HepG2 (cell line): ENCODE data around the gene ANKS1A. TPM values are rescaled to one million over a fixed set of nuclear protein-coding genes. Genes with fewer than 3 reads are reported as not detected.

Experiments used
- ATAC-seq: fragments of 200-7000 bp; cut with Tn5 transposase; 3 replicates; pipeline ENCODE4 v1.9.1; 2020; ENCODE audit warnings: mild to moderate bottlenecking, moderate library complexity
- BruUV-seq: library from RNA; stranded (reverse); fragments of 400-500 nt; replicated peaks from 2 replicates; lab custom pipeline; 2021; lab: Mats Ljungman, UMichigan
- CTCF ChIA-PET: fragments of 300-600 bp; formaldehyde crosslinking; extraction: SDS; loops from one replicate; lab custom pipeline; 2021; ENCODE audit warnings: low total read pairs, inconsistent platforms, low intra/inter-chr PET ratio; lab: Yijun Ruan, JAX
- POLR2A ChIA-PET: fragments of 350-600 bp; sonication (Branson Sonifier 250); formaldehyde crosslinking; loops from one replicate; lab custom pipeline; 2020; ENCODE audit warnings: antibody characterized with exemption, inconsistent platforms; lab: Yijun Ruan, JAX
- DNase-seq: peaks from one replicate; pipeline ENCODE4 v3.0.0-alpha.2; 2015; ENCODE audit warnings: low spot score
- FAIRE-seq: peaks from 3 replicates; lab custom pipeline; 2011; peaks lifted over from hg19 to GRCh38; lab: Jason Lieb, UNC
- H2AFZ ChIP-seq: one replicate; pipeline ENCODE4 v1.6.1; 2011; ENCODE audit warnings: low read length, inconsistent platforms
- H3K27ac ChIP-seq: fragments of 300-600 bp; 3 replicates; pipeline ENCODE4 v1.8.0; 2011; ENCODE audit warnings: mixed run types, mild to moderate bottlenecking, mixed read lengths, low read length, inconsistent platforms; ENCODE audit not compliant: insufficient read depth; ENCODE audit errors: extremely low read length
- H3K27me3 ChIP-seq, 2 experiments: fragments of 200-600 bp in 1 of 2; 2 replicates in 1 of 2; 3 replicates in 1 of 2; pipeline versions ENCODE4 v1.6.0 to v1.8.0; 2011; ENCODE audit warnings: low read length in 2 of 2, mild to moderate bottlenecking in 2 of 2, moderate library complexity in 2 of 2, inconsistent platforms in 1 of 2; ENCODE audit not compliant: insufficient read depth in 2 of 2, control insufficient read depth in 1 of 2
- H3K36me3 ChIP-seq, 2 experiments: fragments of 200-600 bp in 1 of 2; replicated peaks in 1 of 2; 2 replicates in 1 of 2; 3 replicates in 1 of 2; pipeline versions ENCODE4 v1.5.1 to v1.8.0; 2011; ENCODE audit warnings: low read length in 2 of 2, inconsistent platforms in 1 of 2; ENCODE audit not compliant: insufficient read depth in 2 of 2, control insufficient read depth in 1 of 2
- H3K4me1 ChIP-seq: 2 replicates; pipeline ENCODE4 v1.5.1; 2012; ENCODE audit warnings: low read length, inconsistent platforms; ENCODE audit not compliant: insufficient read depth
- H3K4me2 ChIP-seq: 2 replicates; pipeline ENCODE4 v1.6.0; 2011; ENCODE audit warnings: low read depth, low read length, inconsistent platforms
- H3K4me3 ChIP-seq, 3 experiments: fragments of 200-600 bp in 1 of 3; sonication (generic), shearing (Covaris generic) in 1 of 3; replicated peaks in 1 of 3; 2 replicates each; pipeline ENCODE4 v1.5.1; 2011 to 2016; ENCODE audit warnings: low read length in 3 of 3, inconsistent platforms in 2 of 3, low read depth in 2 of 3, mild to moderate bottlenecking in 2 of 3, control low read depth in 1 of 3, mixed read lengths in 1 of 3; ENCODE audit not compliant: insufficient read depth in 1 of 3
- H3K79me2 ChIP-seq: one replicate; pipeline ENCODE4 v1.6.1; 2011; ENCODE audit warnings: low read length, inconsistent platforms; ENCODE audit not compliant: insufficient read depth
- H3K9ac ChIP-seq: 2 replicates; pipeline ENCODE4 v1.6.0; 2011; ENCODE audit warnings: mild to moderate bottlenecking, low read depth, low read length, inconsistent platforms; ENCODE audit not compliant: insufficient read depth
- H3K9me3 ChIP-seq: 2 replicates; pipeline ENCODE4 v1.5.1; 2012; ENCODE audit warnings: mild to moderate bottlenecking, low read length
- H4K20me1 ChIP-seq: 2 replicates; pipeline ENCODE4 v1.6.0; 2011; ENCODE audit warnings: inconsistent platforms, mild to moderate bottlenecking, low read length, moderate library complexity; ENCODE audit not compliant: insufficient read depth
- AKNA ChIP-seq: sonication (generic); formaldehyde crosslinking; IDR thresholded peaks from 2 replicates; pipeline ENCODE4 v1.4.0; 2020; ENCODE audit warnings: missing genetic modification reagents, borderline replicate concordance
- CCDC6 ChIP-seq: sonication (generic); formaldehyde crosslinking; IDR thresholded peaks from 2 replicates; pipeline ENCODE4 v1.8.1; 2022; ENCODE audit warnings: mild to moderate bottlenecking, missing genetic modification reagents, moderate library complexity
- CHD4 ChIP-seq: fragments of 200-600 bp; sonication (generic); IDR thresholded peaks from 2 replicates; pipeline ENCODE4 v1.7.0; 2017; ENCODE audit warnings: mild to moderate bottlenecking, low read length, borderline replicate concordance
- GRHL1 ChIP-seq: sonication (generic); formaldehyde crosslinking; conservative IDR thresholded peaks from 2 replicates; pipeline ENCODE4 v1.8.0; 2022; ENCODE audit warnings: missing genetic modification reagents
- HOXA5 ChIP-seq: sonication (generic); formaldehyde crosslinking; IDR thresholded peaks from 2 replicates; pipeline ENCODE4 v1.4.0; 2020; ENCODE audit warnings: missing genetic modification reagents
- MAZ ChIP-seq, 2 experiments: sonication (generic) in 1 of 2; formaldehyde crosslinking in 1 of 2; IDR thresholded peaks; 2 replicates each; pipeline versions ENCODE4 v1.5.0 to v1.6.1; 2012 to 2020; ENCODE audit warnings: low read depth in 2 of 2, mild to moderate bottlenecking in 2 of 2, borderline replicate concordance in 1 of 2, improper control_type of control experiment in 1 of 2, low read length in 1 of 2, missing genetic modification reagents in 1 of 2, moderate library complexity in 1 of 2
- NR1H2 ChIP-seq: sonication (generic); formaldehyde crosslinking; IDR thresholded peaks from 2 replicates; pipeline ENCODE4 v1.8.1; 2022; ENCODE audit warnings: low read depth, missing genetic modification reagents, borderline replicate concordance
- RERE ChIP-seq: IDR thresholded peaks from 2 replicates; pipeline ENCODE4 v1.6.1; 2016; ENCODE audit warnings: low read depth, missing genetic modification reagents, missing compliant biosample characterization
- WGBS: methylation state at CpG from one replicate; pipeline ENCODE4 v1.1.6; 2017; ENCODE audit warnings: low lambda C conversion rate; 5-methylcytosine and 5-hydroxymethylcytosine counted together
- in situ Hi-C: cut with HindIII; loops from 2 replicates; pipeline ENCODE4 v1.10.0; 2017; ENCODE audit warnings: low pct_unique_long_range_greater_than_20kb; ENCODE audit not compliant: extremely low pct_ligation_motif_present
- intact Hi-C: fragments of 100-400 bp; cut with micrococcal nuclease; formaldehyde crosslinking; loops from one replicate; pipeline ENCODE4 v1.10.0; 2022; ENCODE audit not compliant: unreplicated experiment
- polyA plus RNA-seq, 8 experiments: library from polyadenylated mRNA; depleted of rRNA in 3 of 8; stranded (reverse) in 7 of 8; unstranded in 1 of 8; fragments of >200 nt; fragmentation: Illumina TruSeq in 4 of 8; extraction: Trizol in 4 of 8; gene quantifications; 2 replicates each; pipeline versions ENCODE4 v1.2.1 to v1.2.3, GENCODE V29; 2011 to 2016; ENCODE audit warnings: low read depth in 4 of 8, missing spikeins in 1 of 8, mixed read lengths in 1 of 8; ENCODE audit not compliant: insufficient read depth in 1 of 8
- total RNA-seq, 5 experiments: library from RNA; depleted of rRNA; stranded (reverse); fragments of >200 nt; fragmentation: Illumina TruSeq; extraction: Trizol; gene quantifications; 2 replicates each; pipeline ENCODE4 v1.2.3, GENCODE V29; 2016; ENCODE audit warnings: low read depth in 1 of 5

Gene ANKS1A
- total and polyA plus RNA-seq, 2 of the 13 experiments (the other 11 are each of a cell fraction or from before 2014, with no cell fraction given): 7.2 to 15.1 TPM

- intact Hi-C loops (no loop called here), in situ Hi-C loops (no loop called here)
- no peaks in the 10 kb centered on the region for H4K20me1 ChIP-seq
- BruUV-seq: no TSS peak
- peaks cover 4% of the 10 kb centered on the region for H3K79me2 ChIP-seq
- no peaks in the 10 kb centered on the region for H3K27me3 ChIP-seq
- no peak overlapping the region for H2AFZ ChIP-seq
- ChIA-PET POLR2A (no interaction called here), CTCF (no interaction called here)
- FAIRE-seq (no peak), ATAC-seq (no peak), DNase-seq (no peak)
- H3K27ac ChIP-seq: no peak overlapping the region
- WGBS: 97% methylated on average over 3 of the region's 3 CpGs
- H3K4me2 ChIP-seq: no peak overlapping the region
- H3K9me3 ChIP-seq: no peaks in the 10 kb centered on the region
- H3K4me1 ChIP-seq: no peaks in the 10 kb centered on the region
- peaks cover 1 to 2% of the 10 kb centered on the region in 2 experiments; a peak in 1 of 5 replicates for H3K36me3 ChIP-seq
- no peak overlapping the region for H3K4me3 ChIP-seq
- no peak overlapping the region for H3K9ac ChIP-seq
- no peak for TF ChIP-seq CCDC6 (CRISPR knock-in tag)
- TF ChIP-seq CHD4: no peak
- TF ChIP-seq AKNA: no peak
- no peak for TF ChIP-seq RERE (CRISPR knock-in tag)
- no peak for TF ChIP-seq GRHL1 (CRISPR knock-in tag)
- no peak for TF ChIP-seq HOXA5 (CRISPR knock-in tag)
- TF ChIP-seq NR1H2 (CRISPR knock-in tag): no peak
- TF ChIP-seq MAZ (IDR thresholded peaks at IDR 0.05; ENCODE audit: borderline replicate concordance, low read depth, low read length): no peak
- TF ChIP-seq MAZ (CRISPR knock-in tag; IDR thresholded peaks at IDR 0.05; ENCODE audit: low read depth): no peak
Observed at GRCh38 chr6:34964564-34964963, 75.5 kb downstream of the ANKS1A start.
